Cerebellar cortex (tissue), 1 donor: ENCODE data around the gene NAPB.
"Not testable (repeated sequence)": the region's sequence is repeated elsewhere in the genome, so short reads cannot be mapped to it uniquely, and the experiment has no call there.

ENCODE experiments used
- DNase-seq: peaks from one replicate; pipeline ENCODE4 v3.0.0-alpha.2; 2015; ENCODE audit warnings: low spot score

Gene NAPB

GRCh38 chr20:23420943-23421931 is at the start of gene NAPB:
Gene NAPB (minus strand): TSS chr20:23421488. CDS start chr20:23421402, 86 bp downstream.
- peak; percentile 94 for DNase-seq

- not testable (repeated sequence) for DNase-seq
Measured at GRCh38 chr20:23466961-23467360, 45.7 kb upstream of the NAPB start.

GRCh38 chr20:23461180-23461579 is 39.9 kb upstream of the NAPB start:
- DNase-seq = no peak

- no peak for DNase-seq
Measured at GRCh38 chr20:23459461-23460150, 38.3 kb upstream of the NAPB start.

- no peak for DNase-seq
Measured at GRCh38 chr20:23456873-23457272, 35.6 kb upstream of the NAPB start.

- DNase-seq = no peak
Measured at GRCh38 chr20:23456409-23456808, 35.1 kb upstream of the NAPB start.

GRCh38 chr20:23455639-23456038 is 34.4 kb upstream of the NAPB start:
- DNase-seq = no peak

GRCh38 chr20:23454816-23455215 is 33.5 kb upstream of the NAPB start:
- no peak for DNase-seq

- no peak for DNase-seq
Measured at GRCh38 chr20:23453549-23454543, 32.6 kb upstream of the NAPB start.

- no peak for DNase-seq
Measured at GRCh38 chr20:23452776-23453175, 31.5 kb upstream of the NAPB start, which contains the start of gene CST11. Gene CST11 (minus strand): TSS chr20:23452876. CDS start chr20:23452811, 65 bp downstream.

GRCh38 chr20:23451956-23452487 is 30.7 kb upstream of the NAPB start:
- DNase-seq = no peak

- no peak for DNase-seq
Measured at GRCh38 chr20:23450877-23451276, 29.6 kb upstream of the NAPB start.

- no peak for DNase-seq
Measured at GRCh38 chr20:23449421-23449820, 28.1 kb upstream of the NAPB start.

- no peak for DNase-seq
Measured at GRCh38 chr20:23448167-23448566, 26.9 kb upstream of the NAPB start.

GRCh38 chr20:23446505-23446904 is 25.2 kb upstream of the NAPB start:
- DNase-seq = peak; percentile 56

- DNase-seq = no peak
Measured at GRCh38 chr20:23445596-23446217, 24.4 kb upstream of the NAPB start.

GRCh38 chr20:23444859-23445258 is 23.6 kb upstream of the NAPB start:
- no peak for DNase-seq

- DNase-seq = no peak
Measured at GRCh38 chr20:23442436-23442835, 21.1 kb upstream of the NAPB start.

- peak; percentile 82 for DNase-seq
Measured at GRCh38 chr20:23441850-23442313, 20.6 kb upstream of the NAPB start.

GRCh38 chr20:23440004-23440403 is 18.7 kb upstream of the NAPB start:
- DNase-seq = no peak

GRCh38 chr20:23438661-23439060 is 17.4 kb upstream of the NAPB start:
- DNase-seq = no peak
